ENCODE measurements around the gene ELN.

Gene ELN

GRCh38 chr7:74092321-74092963, 64.5 kb downstream of the ELN start:
- Histone ChIP-seq H3K9me3 (ENCODE audit: control insufficient read depth, low read length) (peaks cover 5% of the 10 kb centered on the region), H3K36me3 (ENCODE audit: control insufficient read depth, insufficient read depth, low read length, severe bottlenecking) (peaks cover 13% of the 10 kb centered on the region), H3K4me3 (ENCODE audit: low read length) (no peak overlapping the region), H3K9ac (ENCODE audit: low read length) (peak overlapping the region; percentile 36), H3K27me3 (replicated peaks; ENCODE audit: control insufficient read depth, insufficient read depth, low read length) (no peaks in the 10 kb centered on the region), H3K4me1 (ENCODE audit: control insufficient read depth, insufficient read depth, low read length) (peaks cover 26% of the 10 kb centered on the region)
- DNase-seq (ENCODE audit: low read depth): no peak

DNA sequence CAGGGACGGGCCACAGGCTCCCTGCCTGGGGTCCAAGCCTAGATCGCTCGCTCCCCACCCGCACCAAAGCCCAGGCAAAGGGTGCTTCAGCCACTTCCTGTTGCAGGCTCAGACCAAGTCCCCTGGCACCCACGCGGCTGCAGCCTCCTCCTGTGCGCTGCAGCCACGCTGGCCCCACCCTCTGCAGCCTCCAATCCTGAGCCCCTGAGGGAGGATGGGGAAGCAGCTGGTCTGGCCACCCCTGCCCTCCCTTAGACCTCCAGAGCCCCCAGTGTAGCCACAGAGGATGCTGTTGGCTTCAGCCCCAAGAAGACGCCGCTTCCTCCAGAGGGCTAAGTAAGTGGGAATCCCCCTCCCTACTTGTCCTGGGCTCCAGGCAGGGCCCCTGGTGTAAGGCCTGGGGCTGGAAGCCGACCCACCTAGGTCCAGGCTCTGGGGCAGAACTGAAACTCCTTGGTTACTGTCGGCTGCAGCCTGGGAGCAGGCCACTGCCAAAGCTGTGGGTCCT, 65.0 kb downstream of the ELN start:
- Histone ChIP-seq H3K27me3 (replicated peaks; ENCODE audit: control insufficient read depth, insufficient read depth, low read length) (no peaks in the 10 kb centered on the region), H3K4me3 (ENCODE audit: low read length) (no peak overlapping the region), H3K9ac (ENCODE audit: low read length) (peak overlapping the region; percentile 36), H3K36me3 (ENCODE audit: control insufficient read depth, insufficient read depth, low read length, severe bottlenecking) (peaks cover 11% of the 10 kb centered on the region), H3K4me1 (ENCODE audit: control insufficient read depth, insufficient read depth, low read length) (peaks cover 31% of the 10 kb centered on the region), H3K9me3 (ENCODE audit: control insufficient read depth, low read length) (peaks cover 9% of the 10 kb centered on the region)
- no peak for DNase-seq (ENCODE audit: low read depth)

DNA sequence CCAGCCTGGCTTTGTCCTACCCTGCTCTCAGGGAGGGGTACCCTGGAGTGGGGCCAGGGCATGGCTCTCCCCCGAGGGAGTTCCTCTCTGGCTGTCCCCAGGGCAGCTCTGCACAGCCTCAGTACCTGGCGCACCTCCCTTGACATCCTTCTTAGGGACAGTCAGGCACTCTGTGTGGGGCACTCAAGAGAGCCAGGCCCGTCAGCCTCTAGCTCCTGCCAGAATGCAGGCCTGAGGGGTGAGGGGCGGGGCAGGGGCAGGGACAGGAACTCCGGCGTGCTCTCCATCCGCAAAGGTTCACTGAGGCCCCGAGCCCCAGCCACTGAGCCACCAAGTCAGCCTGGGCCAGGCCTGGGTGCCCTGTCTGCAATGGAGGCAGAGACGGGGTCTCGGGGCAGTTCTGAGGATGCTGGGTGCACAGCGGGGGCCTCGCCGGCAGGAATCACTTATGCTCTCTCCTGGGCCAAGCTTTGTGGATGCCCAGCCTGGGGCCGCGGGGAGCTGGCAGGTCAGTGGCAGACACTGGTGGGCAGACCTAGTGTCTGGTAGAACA, 65.8 kb downstream of the ELN start:
- DNase-seq (ENCODE audit: low read depth): no peak

GRCh38 chr7:74094224-74095101, 66.5 kb downstream of the ELN start:
- Histone ChIP-seq H3K9ac (ENCODE audit: low read length) (peak overlapping the region; percentile 13), H3K36me3 (ENCODE audit: control insufficient read depth, insufficient read depth, low read length, severe bottlenecking) (peaks cover 8% of the 10 kb centered on the region), H3K27me3 (replicated peaks; ENCODE audit: control insufficient read depth, insufficient read depth, low read length) (no peaks in the 10 kb centered on the region), H3K9me3 (ENCODE audit: control insufficient read depth, low read length) (peaks cover 9% of the 10 kb centered on the region), H3K4me1 (ENCODE audit: control insufficient read depth, insufficient read depth, low read length) (peaks cover 43% of the 10 kb centered on the region), H3K4me3 (ENCODE audit: low read length) (peak overlapping the region; percentile 53)
- peak; percentile 92 for DNase-seq (ENCODE audit: low read depth)

More for the DNA sequence above, 65.8 kb downstream of the ELN start:
- H3K9me3 ChIP-seq (ENCODE audit: control insufficient read depth, low read length): peaks cover 9% of the 10 kb centered on the region
- peaks cover 38% of the 10 kb centered on the region for H3K4me1 ChIP-seq (ENCODE audit: control insufficient read depth, insufficient read depth, low read length)
- peak overlapping the region; percentile 13 for H3K9ac ChIP-seq (ENCODE audit: low read length)
- H3K4me3 ChIP-seq (ENCODE audit: low read length): no peak overlapping the region
- H3K36me3 ChIP-seq (ENCODE audit: control insufficient read depth, insufficient read depth, low read length, severe bottlenecking): peaks cover 9% of the 10 kb centered on the region
- H3K27me3 ChIP-seq (replicated peaks; ENCODE audit: control insufficient read depth, insufficient read depth, low read length): no peaks in the 10 kb centered on the region

- Histone ChIP-seq H3K4me3 (ENCODE audit: low read length) (peak overlapping the region; percentile 53), H3K36me3 (ENCODE audit: control insufficient read depth, insufficient read depth, low read length, severe bottlenecking) (peaks cover 13% of the 10 kb centered on the region)
Observed at GRCh38 chr7:74095135-74095534, 67.2 kb downstream of the ELN start.

GRCh38 chr7:74097937-74098614, 70.1 kb downstream of the ELN start:
- DNase-seq (ENCODE audit: low read depth): peak; percentile 92
- peaks cover 14% of the 10 kb centered on the region for H3K36me3 ChIP-seq (ENCODE audit: control insufficient read depth, insufficient read depth, low read length, severe bottlenecking)
- H3K4me1 ChIP-seq (ENCODE audit: control insufficient read depth, insufficient read depth, low read length): peaks cover 47% of the 10 kb centered on the region
- peak overlapping the region; percentile 43 for H3K9ac ChIP-seq (ENCODE audit: low read length)
- peaks cover 9% of the 10 kb centered on the region for H3K9me3 ChIP-seq (ENCODE audit: control insufficient read depth, low read length)
- H3K27me3 ChIP-seq (replicated peaks; ENCODE audit: control insufficient read depth, insufficient read depth, low read length): no peaks in the 10 kb centered on the region
- H3K4me3 ChIP-seq (ENCODE audit: low read length): no peak overlapping the region

More at GRCh38 chr7:74095135-74095534, 67.2 kb downstream of the ELN start:
- H3K9ac ChIP-seq (ENCODE audit: low read length): peak overlapping the region; percentile 13
- H3K4me1 ChIP-seq (ENCODE audit: control insufficient read depth, insufficient read depth, low read length): peaks cover 43% of the 10 kb centered on the region
- H3K27me3 ChIP-seq (replicated peaks; ENCODE audit: control insufficient read depth, insufficient read depth, low read length): no peaks in the 10 kb centered on the region
- no peak for DNase-seq (ENCODE audit: low read depth)
- peaks cover 9% of the 10 kb centered on the region for H3K9me3 ChIP-seq (ENCODE audit: control insufficient read depth, low read length)

DNA sequence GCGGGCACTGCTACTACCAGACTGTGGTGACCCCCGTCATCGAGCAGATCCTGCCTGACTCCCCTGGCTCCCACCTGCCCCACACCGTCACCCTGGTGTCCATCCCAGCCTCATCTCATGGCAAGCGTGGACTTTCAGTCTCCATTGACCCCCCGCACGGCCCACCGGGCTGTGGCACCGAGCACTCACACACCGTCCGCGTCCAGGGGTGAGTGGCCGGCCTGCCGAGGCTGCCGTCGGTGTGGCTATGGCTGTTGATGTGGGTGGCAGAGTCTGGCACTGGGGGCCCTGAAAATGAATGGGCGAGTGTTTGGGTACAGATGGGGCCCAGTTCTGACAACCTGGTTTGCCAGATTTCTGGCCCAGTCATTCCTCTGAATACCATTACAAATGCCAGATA, 71.1 kb downstream of the ELN start:
- Histone ChIP-seq H3K4me3 (ENCODE audit: low read length) (no peak overlapping the region), H3K27me3 (replicated peaks; ENCODE audit: control insufficient read depth, insufficient read depth, low read length) (no peaks in the 10 kb centered on the region), H3K9ac (ENCODE audit: low read length) (peak overlapping the region; percentile 43), H3K36me3 (ENCODE audit: control insufficient read depth, insufficient read depth, low read length, severe bottlenecking) (peaks cover 24% of the 10 kb centered on the region), H3K9me3 (ENCODE audit: control insufficient read depth, low read length) (peaks cover 9% of the 10 kb centered on the region), H3K4me1 (ENCODE audit: control insufficient read depth, insufficient read depth, low read length) (peaks cover 38% of the 10 kb centered on the region)
- DNase-seq (ENCODE audit: low read depth): no peak

DNA sequence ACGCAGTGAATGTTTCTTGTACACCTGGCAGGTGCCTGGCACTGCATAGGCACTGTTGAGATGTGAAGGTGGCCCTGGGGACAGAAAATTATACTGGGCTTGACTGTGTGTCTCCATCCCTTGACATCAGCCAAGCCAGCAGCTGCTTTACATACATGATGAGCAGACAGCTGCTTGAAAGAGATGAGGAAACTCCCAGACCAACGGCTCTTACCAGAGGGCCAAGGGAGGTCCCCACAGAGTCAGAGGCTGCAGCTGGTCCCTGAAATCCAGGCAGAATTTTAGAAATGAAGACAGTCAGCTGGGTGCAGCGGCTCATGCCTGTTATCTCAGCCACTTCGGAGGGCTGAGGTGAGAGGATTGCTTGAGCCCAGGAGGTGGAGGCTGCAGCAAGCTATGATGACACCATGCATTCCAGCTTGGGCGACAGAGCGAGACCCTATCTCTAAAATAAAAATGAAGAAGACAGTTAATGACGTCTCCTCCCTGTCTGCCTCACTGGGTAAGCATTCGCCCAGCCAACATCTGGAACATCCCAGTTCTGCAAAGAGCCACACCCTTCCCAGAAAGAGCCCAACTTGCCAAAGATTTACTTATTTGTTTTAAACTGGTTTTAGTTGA, 73.2 kb downstream of the ELN start:
- Histone ChIP-seq H3K27me3 (replicated peaks; ENCODE audit: control insufficient read depth, insufficient read depth, low read length) (no peaks in the 10 kb centered on the region), H3K9me3 (ENCODE audit: control insufficient read depth, low read length) (peaks cover 9% of the 10 kb centered on the region), H3K36me3 (ENCODE audit: control insufficient read depth, insufficient read depth, low read length, severe bottlenecking) (peaks cover 32% of the 10 kb centered on the region), H3K4me1 (ENCODE audit: control insufficient read depth, insufficient read depth, low read length) (peaks cover 28% of the 10 kb centered on the region), H3K9ac (ENCODE audit: low read length) (no peak overlapping the region), H3K4me3 (ENCODE audit: low read length) (no peak overlapping the region)
- DNase-seq (ENCODE audit: low read depth): peak; percentile 4

DNA sequence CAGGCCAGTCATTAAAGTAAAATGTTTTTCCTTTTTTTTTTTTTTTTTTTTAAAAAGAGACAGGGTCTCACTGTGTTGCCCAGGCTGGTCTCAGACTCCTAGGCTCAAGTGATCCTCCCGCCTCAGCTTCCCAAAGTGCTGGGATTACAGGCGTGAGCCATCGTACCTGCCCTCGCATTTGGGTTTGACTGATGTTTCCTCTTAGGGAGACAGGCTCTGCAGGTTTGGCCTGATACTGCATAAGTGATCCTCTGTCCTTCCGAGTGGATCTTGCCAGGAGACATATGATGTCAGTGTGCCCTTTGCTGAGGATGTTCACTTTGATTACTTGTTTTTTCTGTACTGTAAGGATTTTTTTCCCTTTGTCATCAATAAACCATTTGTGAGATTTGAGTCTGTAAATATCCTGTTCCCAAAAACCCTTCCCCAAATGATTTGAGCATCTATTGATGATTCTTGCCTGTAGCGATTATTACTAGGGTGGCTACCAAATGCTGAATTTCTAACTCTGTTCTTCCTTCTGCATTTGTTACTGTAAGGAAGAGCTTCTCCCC, 75.3 kb downstream of the ELN start:
- peaks cover 48% of the 10 kb centered on the region for H3K36me3 ChIP-seq (ENCODE audit: control insufficient read depth, insufficient read depth, low read length, severe bottlenecking)
- no peak for DNase-seq (ENCODE audit: low read depth)
- peaks cover 20% of the 10 kb centered on the region for H3K4me1 ChIP-seq (ENCODE audit: control insufficient read depth, insufficient read depth, low read length)
- no peak overlapping the region for H3K9ac ChIP-seq (ENCODE audit: low read length)
- H3K4me3 ChIP-seq (ENCODE audit: low read length): no peak overlapping the region
- H3K27me3 ChIP-seq (replicated peaks; ENCODE audit: control insufficient read depth, insufficient read depth, low read length): no peaks in the 10 kb centered on the region
- H3K9me3 ChIP-seq (ENCODE audit: control insufficient read depth, low read length): no peaks in the 10 kb centered on the region

- Histone ChIP-seq H3K27me3 (replicated peaks; ENCODE audit: control insufficient read depth, insufficient read depth, low read length) (no peaks in the 10 kb centered on the region), H3K36me3 (ENCODE audit: control insufficient read depth, insufficient read depth, low read length, severe bottlenecking) (peaks cover 57% of the 10 kb centered on the region), H3K4me1 (ENCODE audit: control insufficient read depth, insufficient read depth, low read length) (peaks cover 11% of the 10 kb centered on the region), H3K9ac (ENCODE audit: low read length) (no peak overlapping the region), H3K9me3 (ENCODE audit: control insufficient read depth, low read length) (no peaks in the 10 kb centered on the region), H3K4me3 (ENCODE audit: low read length) (no peak overlapping the region)
- peak; percentile 5 for DNase-seq (ENCODE audit: low read depth)
Observed at GRCh38 chr7:74104702-74105101, 76.7 kb downstream of the ELN start.

Measured in adipocyte (in vitro differentiated cells).